Endothelial cell of umbilical vein (primary cell): ENCODE measurements around the gene APCDD1.

Experiments used
- CTCF ChIP-seq, 2 donors: IDR thresholded peaks; 1 replicate in 1 of 2; 2 replicates in 1 of 2; pipeline ENCODE4 v1.5.1; 2011; ENCODE audit warnings: low read length in 2 of 2, mild to moderate bottlenecking in 2 of 2, moderate library complexity in 2 of 2, control low read depth in 1 of 2, inconsistent platforms in 1 of 2, low read depth in 1 of 2; ENCODE audit not compliant: insufficient read depth in 1 of 2; ENCODE audit errors: extremely low read depth in 1 of 2
- EZH2 ChIP-seq: IDR thresholded peaks from 2 replicates; pipeline ENCODE4 v1.6.1; 2012; ENCODE audit warnings: borderline replicate concordance, low read depth, mild to moderate bottlenecking, moderate library complexity, low read length, inconsistent platforms; ENCODE audit not compliant: severe bottlenecking
- GATA2 ChIP-seq: IDR thresholded peaks from 2 replicates; pipeline ENCODE4 v1.7.0; 2011; ENCODE audit warnings: low read depth, mild to moderate bottlenecking, moderate library complexity, mixed read lengths, low read length; ENCODE audit not compliant: insufficient read length, insufficient read depth
- JUN ChIP-seq: IDR thresholded peaks from 2 replicates; pipeline ENCODE4 v1.6.1; 2011; ENCODE audit warnings: borderline replicate concordance, low read depth; ENCODE audit not compliant: insufficient read length, insufficient read depth
- MAX ChIP-seq: IDR thresholded peaks from 2 replicates; pipeline ENCODE4 v1.6.1; 2011; ENCODE audit not compliant: insufficient read depth, insufficient read length
- MYC ChIP-seq: IDR thresholded peaks from one replicate; pipeline ENCODE4 v1.6.1; 2011; ENCODE audit warnings: mild to moderate bottlenecking, low read depth, low read length
- POLR2A ChIP-seq: IDR thresholded peaks from 2 replicates; pipeline ENCODE4 v1.6.1; 2012; ENCODE audit warnings: low read depth, mild to moderate bottlenecking, control low read depth, low read length
- POLR2AphosphoS5 ChIP-seq: IDR thresholded peaks from 2 replicates; pipeline ENCODE4 v1.6.1; 2012; ENCODE audit warnings: low read depth, mild to moderate bottlenecking, control low read depth, low read length, moderate library complexity; ENCODE audit not compliant: insufficient read depth

- TF ChIP-seq MYC (no peak), POLR2A (no peak), MAX (no peak), EZH2 (no peak), POLR2AphosphoS5 (no peak), CTCF (IDR thresholded peaks at IDR 0.05; ENCODE audit: extremely low read depth in 1 of 2, insufficient read depth in 1 of 2, low read depth in 1 of 2, low read length in 2 of 2) (no peak), JUN (no peak), GATA2 (no peak)
Observed at GRCh38 chr18:10490401-10491165, 36.1 kb downstream of the APCDD1 start.
